Neural cell (in vitro differentiated cells): ENCODE measurements around the gene SLC4A4. TPM values are rescaled to one million over a fixed set of nuclear protein-coding genes. Genes with fewer than 3 reads are reported as not detected.

Experiments used
- H2AFZ ChIP-seq: fragments of 200-600, 300-800 bp; sonication (generic), shearing (Covaris generic); 2 replicates; pipeline ENCODE4 v1.6.0; 2014; ENCODE audit warnings: low read depth, mild to moderate bottlenecking, antibody characterized with exemption, low read length, moderate library complexity
- H3F3A ChIP-seq: fragments of 200-600 bp; shearing (Covaris generic); 2 replicates; pipeline ENCODE4 v1.6.1; 2016; ENCODE audit warnings: mild to moderate bottlenecking, moderate library complexity, mixed read lengths, antibody characterized with exemption, low read length; ENCODE audit not compliant: insufficient read depth, poor library complexity, severe bottlenecking
- H3K27ac ChIP-seq: fragments of 200-600, 300-800 bp; sonication (generic), shearing (Covaris generic); 2 replicates; pipeline ENCODE4 v1.5.1; 2014; ENCODE audit warnings: mild to moderate bottlenecking, low read length, moderate library complexity
- H3K27me3 ChIP-seq: fragments of 300-800, 200-600 bp; sonication (generic), shearing (Covaris generic); 2 replicates; pipeline ENCODE4 v1.6.0; 2014; ENCODE audit warnings: mild to moderate bottlenecking, low read depth, low read length, moderate library complexity; ENCODE audit not compliant: insufficient read depth
- H3K36me3 ChIP-seq: fragments of 300-800, 200-600 bp; sonication (generic), shearing (Covaris generic); 2 replicates; pipeline ENCODE4 v1.5.1; 2014; ENCODE audit warnings: mild to moderate bottlenecking, antibody characterized with exemption, low read length, moderate library complexity; ENCODE audit not compliant: insufficient read depth
- H3K4me2 ChIP-seq: fragments of 300-800, 200-600 bp; sonication (generic), shearing (Covaris generic); 2 replicates; pipeline ENCODE4 v1.6.0; 2014; ENCODE audit warnings: mild to moderate bottlenecking, low read length
- H3K4me3 ChIP-seq: fragments of 300-800, 200-600 bp; sonication (generic), shearing (Covaris generic); 2 replicates; pipeline ENCODE4 v1.5.1; 2014; ENCODE audit warnings: mild to moderate bottlenecking, low read length, moderate library complexity
- H3K79me2 ChIP-seq: fragments of 200-600 bp; shearing (Covaris generic); replicated peaks from 2 replicates; pipeline ENCODE4 v1.6.0; 2014; ENCODE audit warnings: mild to moderate bottlenecking, low read length, moderate library complexity; ENCODE audit not compliant: insufficient read depth
- H3K9ac ChIP-seq: fragments of 300-800, 200-600 bp; sonication (generic), shearing (Covaris generic); 2 replicates; pipeline ENCODE4 v1.6.1; 2016; ENCODE audit warnings: mild to moderate bottlenecking, low read length, mixed read lengths
- H3K9me2 ChIP-seq: fragments of 200-600 bp; shearing (Covaris generic); 2 replicates; pipeline ENCODE4 v1.6.1; 2016; ENCODE audit warnings: mild to moderate bottlenecking, low read length, mixed read lengths; ENCODE audit not compliant: insufficient read depth
- H3K9me3 ChIP-seq: fragments of 200-600, 300-800 bp; sonication (generic), shearing (Covaris generic); 2 replicates; pipeline ENCODE4 v1.6.1; 2016; ENCODE audit warnings: mild to moderate bottlenecking, mixed run types, low read length, moderate library complexity, mixed read lengths
- H4K20me1 ChIP-seq: fragments of 200-600 bp; shearing (Covaris generic); 2 replicates; pipeline ENCODE4 v1.6.1; 2016; ENCODE audit warnings: mild to moderate bottlenecking, mixed run types; ENCODE audit not compliant: insufficient read depth
- EP300 ChIP-seq: fragments of 450-650 bp; conservative IDR thresholded peaks from 2 replicates; pipeline ENCODE4 v1.6.1; 2014; ENCODE audit warnings: antibody characterized with exemption, mild to moderate bottlenecking, moderate library complexity; ENCODE audit not compliant: poor library complexity, severe bottlenecking
- EZH2 ChIP-seq: fragments of 200-600, 300-800 bp; shearing (Covaris generic), sonication (generic); IDR thresholded peaks from 2 replicates; pipeline ENCODE4 v1.6.1; 2014; ENCODE audit warnings: antibody characterized with exemption, low read length, borderline replicate concordance, mild to moderate bottlenecking; ENCODE audit not compliant: insufficient read depth, poor library complexity, severe bottlenecking
- MXI1 ChIP-seq: fragments of 450-650 bp; conservative IDR thresholded peaks from 2 replicates; pipeline ENCODE4 v1.6.1; 2014; ENCODE audit warnings: antibody characterized with exemption, mild to moderate bottlenecking; ENCODE audit not compliant: poor library complexity, severe bottlenecking
- POLR2AphosphoS5 ChIP-seq: IDR thresholded peaks from 2 replicates; pipeline ENCODE4 v1.6.1; 2012
- RAD21 ChIP-seq: fragments of 450-650 bp; conservative IDR thresholded peaks from 2 replicates; pipeline ENCODE4 v1.6.1; 2014; ENCODE audit warnings: antibody characterized with exemption, mild to moderate bottlenecking, moderate library complexity
- SMC3 ChIP-seq: fragments of 450-650 bp; conservative IDR thresholded peaks from 2 replicates; pipeline ENCODE4 v1.6.1; 2014; ENCODE audit warnings: antibody characterized with exemption, mild to moderate bottlenecking, moderate library complexity; ENCODE audit not compliant: poor library complexity
- TAF1 ChIP-seq: IDR thresholded peaks from 2 replicates; pipeline ENCODE4 v1.6.1; 2012; ENCODE audit warnings: low read depth
- polyA plus RNA-seq: library from polyadenylated mRNA; depleted of rRNA; stranded (reverse); fragments of >200 nt; gene quantifications from 2 replicates; pipeline ENCODE4 v1.2.3, GENCODE V29; 2014
- TF ChIP-seq, protein P1 (sequence below): fragments of 450-650 bp; IDR thresholded peaks from 2 replicates; pipeline ENCODE4 v1.5.1; 2014; ENCODE audit warnings: antibody characterized with exemption, mild to moderate bottlenecking, moderate library complexity; ENCODE audit not compliant: poor library complexity, severe bottlenecking
- TF ChIP-seq, protein P2 (sequence below): IDR thresholded peaks from 2 replicates; pipeline ENCODE4 v1.6.1; 2012; ENCODE audit warnings: borderline replicate concordance

The SLC4A4 gene
- polyA plus RNA-seq, 1 donor from 2014 or later, result 9.2 TPM

DNA sequence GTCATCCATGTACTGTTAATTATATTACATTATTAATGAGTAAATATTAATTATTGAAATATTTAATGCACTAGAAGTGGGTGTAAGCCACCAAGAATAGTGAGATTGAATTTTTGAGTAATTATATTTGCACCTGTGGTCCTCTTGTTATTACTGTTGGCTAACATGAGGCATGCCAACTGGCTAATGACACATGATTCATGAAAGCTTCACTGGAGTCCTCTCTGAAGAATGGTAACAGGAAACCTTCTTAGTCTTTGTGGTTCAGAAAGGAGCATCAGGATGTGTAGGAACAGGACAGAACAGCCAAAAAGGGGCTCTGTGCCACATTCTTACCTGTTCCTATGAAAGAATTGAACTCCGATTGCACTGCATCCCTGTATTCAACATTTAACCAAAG, 65.2 kb downstream of the SLC4A4 start:
- TF ChIP-seq EP300, result no peak
- no peak for TF ChIP-seq EZH2
- no peak for TF ChIP-seq MXI1
- no peaks in the 10 kb centered on the region for H4K20me1 ChIP-seq

DNA sequence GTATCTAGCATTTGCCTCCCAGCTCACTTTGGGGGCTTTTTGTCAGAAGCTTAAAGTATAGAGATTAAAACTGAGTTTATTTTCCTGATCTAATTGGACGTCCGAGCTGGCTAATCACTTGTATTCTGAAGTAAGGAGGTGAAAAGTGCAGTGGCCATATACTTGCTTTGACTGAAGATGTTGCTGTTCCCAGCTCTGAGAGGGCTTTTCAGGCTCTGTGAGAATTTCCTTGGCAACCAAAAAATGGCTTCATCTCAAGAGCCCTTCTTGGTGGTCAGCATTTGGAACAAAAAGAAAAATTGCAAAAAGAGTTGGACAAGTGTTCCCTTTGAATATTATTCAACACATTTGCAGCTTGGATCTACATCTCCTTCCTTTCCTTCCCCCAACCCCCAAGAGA, 67.0 kb downstream of the SLC4A4 start:
- Histone ChIP-seq H3K4me2 (no peak overlapping the region), H3K79me2 (no peaks in the 10 kb centered on the region), H3F3A (no peaks in the 10 kb centered on the region), H3K36me3 (no peaks in the 10 kb centered on the region), H3K9me2 (no peaks in the 10 kb centered on the region), H4K20me1 (no peaks in the 10 kb centered on the region), H3K4me3 (no peak overlapping the region), H3K9ac (no peak overlapping the region), H3K27me3 (no peaks in the 10 kb centered on the region), H3K27ac (no peak overlapping the region), H3K9me3 (no peaks in the 10 kb centered on the region), H2AFZ (no peak overlapping the region)
- TF ChIP-seq EP300, result no peak
- TF ChIP-seq, protein P1, sequence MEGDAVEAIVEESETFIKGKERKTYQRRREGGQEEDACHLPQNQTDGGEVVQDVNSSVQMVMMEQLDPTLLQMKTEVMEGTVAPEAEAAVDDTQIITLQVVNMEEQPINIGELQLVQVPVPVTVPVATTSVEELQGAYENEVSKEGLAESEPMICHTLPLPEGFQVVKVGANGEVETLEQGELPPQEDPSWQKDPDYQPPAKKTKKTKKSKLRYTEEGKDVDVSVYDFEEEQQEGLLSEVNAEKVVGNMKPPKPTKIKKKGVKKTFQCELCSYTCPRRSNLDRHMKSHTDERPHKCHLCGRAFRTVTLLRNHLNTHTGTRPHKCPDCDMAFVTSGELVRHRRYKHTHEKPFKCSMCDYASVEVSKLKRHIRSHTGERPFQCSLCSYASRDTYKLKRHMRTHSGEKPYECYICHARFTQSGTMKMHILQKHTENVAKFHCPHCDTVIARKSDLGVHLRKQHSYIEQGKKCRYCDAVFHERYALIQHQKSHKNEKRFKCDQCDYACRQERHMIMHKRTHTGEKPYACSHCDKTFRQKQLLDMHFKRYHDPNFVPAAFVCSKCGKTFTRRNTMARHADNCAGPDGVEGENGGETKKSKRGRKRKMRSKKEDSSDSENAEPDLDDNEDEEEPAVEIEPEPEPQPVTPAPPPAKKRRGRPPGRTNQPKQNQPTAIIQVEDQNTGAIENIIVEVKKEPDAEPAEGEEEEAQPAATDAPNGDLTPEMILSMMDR, result no peak
- TF ChIP-seq TAF1, result no peak
- no peak for TF ChIP-seq EZH2
- TF ChIP-seq, protein P2, sequence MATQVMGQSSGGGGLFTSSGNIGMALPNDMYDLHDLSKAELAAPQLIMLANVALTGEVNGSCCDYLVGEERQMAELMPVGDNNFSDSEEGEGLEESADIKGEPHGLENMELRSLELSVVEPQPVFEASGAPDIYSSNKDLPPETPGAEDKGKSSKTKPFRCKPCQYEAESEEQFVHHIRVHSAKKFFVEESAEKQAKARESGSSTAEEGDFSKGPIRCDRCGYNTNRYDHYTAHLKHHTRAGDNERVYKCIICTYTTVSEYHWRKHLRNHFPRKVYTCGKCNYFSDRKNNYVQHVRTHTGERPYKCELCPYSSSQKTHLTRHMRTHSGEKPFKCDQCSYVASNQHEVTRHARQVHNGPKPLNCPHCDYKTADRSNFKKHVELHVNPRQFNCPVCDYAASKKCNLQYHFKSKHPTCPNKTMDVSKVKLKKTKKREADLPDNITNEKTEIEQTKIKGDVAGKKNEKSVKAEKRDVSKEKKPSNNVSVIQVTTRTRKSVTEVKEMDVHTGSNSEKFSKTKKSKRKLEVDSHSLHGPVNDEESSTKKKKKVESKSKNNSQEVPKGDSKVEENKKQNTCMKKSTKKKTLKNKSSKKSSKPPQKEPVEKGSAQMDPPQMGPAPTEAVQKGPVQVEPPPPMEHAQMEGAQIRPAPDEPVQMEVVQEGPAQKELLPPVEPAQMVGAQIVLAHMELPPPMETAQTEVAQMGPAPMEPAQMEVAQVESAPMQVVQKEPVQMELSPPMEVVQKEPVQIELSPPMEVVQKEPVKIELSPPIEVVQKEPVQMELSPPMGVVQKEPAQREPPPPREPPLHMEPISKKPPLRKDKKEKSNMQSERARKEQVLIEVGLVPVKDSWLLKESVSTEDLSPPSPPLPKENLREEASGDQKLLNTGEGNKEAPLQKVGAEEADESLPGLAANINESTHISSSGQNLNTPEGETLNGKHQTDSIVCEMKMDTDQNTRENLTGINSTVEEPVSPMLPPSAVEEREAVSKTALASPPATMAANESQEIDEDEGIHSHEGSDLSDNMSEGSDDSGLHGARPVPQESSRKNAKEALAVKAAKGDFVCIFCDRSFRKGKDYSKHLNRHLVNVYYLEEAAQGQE, result no peak
- TF ChIP-seq RAD21, result no peak
- no peak for TF ChIP-seq POLR2AphosphoS5
- TF ChIP-seq MXI1, result no peak
- no peak for TF ChIP-seq SMC3

More for the DNA sequence above, 65.2 kb downstream of the SLC4A4 start:
- Histone ChIP-seq H3K79me2 (no peaks in the 10 kb centered on the region), H3F3A (no peaks in the 10 kb centered on the region), H3K27me3 (no peaks in the 10 kb centered on the region), H3K36me3 (no peaks in the 10 kb centered on the region), H3K9me2 (no peaks in the 10 kb centered on the region), H3K4me3 (no peak overlapping the region), H2AFZ (no peak overlapping the region), H3K9me3 (no peaks in the 10 kb centered on the region), H3K9ac (no peak overlapping the region), H3K27ac (peak overlapping the region; percentile 21), H3K4me2 (no peak overlapping the region)
